ENCODE results near the gene CDV3.

CDV3 gene

GRCh38 chr3:133568294-133569014 is 5.0 kb upstream of the CDV3 start:
- DNase-seq (ENCODE audit: low read depth, low spot score), result no peak

- DNase-seq (ENCODE audit: low read depth, low spot score), result no peak
Measured at GRCh38 chr3:133570139-133570936, 3.1 kb upstream of the CDV3 start.

DNA sequence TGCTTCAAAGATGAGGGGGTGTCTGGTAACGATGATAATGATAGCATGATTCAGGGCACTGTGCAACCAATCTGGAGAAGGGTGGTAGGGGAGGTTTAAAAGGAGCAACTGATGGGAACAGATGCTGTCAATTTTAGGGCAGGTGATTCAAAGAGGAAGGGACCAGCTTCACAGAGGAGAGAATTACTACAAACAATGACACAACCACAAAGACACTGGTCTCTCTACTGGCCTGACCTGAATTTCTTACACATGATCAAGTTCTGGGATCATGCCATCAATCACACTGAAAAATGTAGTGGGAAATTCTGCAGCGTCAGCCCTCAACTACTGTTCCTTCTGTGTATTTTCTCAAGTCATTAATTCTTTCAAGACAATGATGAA is 2.6 kb upstream of the CDV3 start:
- DNase-seq (ENCODE audit: low read depth, low spot score), result no peak

DNA sequence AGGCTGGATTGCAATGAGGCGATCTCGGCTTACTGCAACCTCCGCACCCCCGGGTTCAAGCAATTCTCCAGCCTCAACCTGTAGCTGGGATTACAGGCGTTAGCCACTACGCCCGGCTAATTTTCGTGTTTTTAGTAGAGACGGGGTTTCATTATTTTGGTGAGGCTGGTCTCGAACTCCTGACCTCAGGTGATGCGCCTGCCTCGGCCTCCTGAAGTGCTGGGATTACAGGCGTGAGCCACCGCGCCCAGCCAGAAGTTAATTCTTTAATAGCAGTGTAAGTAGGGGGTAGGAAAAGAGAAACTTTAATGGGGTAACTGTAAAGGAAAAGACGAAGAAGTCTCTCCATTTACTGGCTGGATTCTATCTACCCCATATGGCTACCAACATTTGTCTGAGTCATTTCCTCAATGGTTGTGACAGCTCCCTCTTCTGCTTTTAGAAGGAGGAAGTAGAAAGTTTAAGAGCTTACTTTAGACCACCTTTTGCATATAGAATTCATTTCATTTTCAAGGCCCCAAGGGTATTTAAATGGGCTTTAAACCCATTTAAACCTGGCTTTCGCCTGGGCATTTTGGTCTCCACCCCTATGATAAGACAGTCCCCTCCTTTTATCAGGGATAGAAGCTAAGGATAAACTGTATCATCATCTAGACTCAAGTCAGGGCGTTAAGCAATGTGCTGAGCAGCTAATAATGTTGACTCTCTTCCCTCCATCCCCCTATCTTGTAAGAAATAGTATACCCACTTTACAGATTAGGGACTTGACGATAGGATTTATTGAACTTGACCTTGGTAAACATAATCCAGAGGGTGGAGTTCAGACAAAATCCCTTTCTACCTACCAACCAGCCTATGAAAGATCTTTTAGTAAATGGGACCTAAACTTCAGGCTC is 1.1 kb upstream of the CDV3 start:
- DNase-seq (ENCODE audit: low read depth, low spot score), result no peak

DNA sequence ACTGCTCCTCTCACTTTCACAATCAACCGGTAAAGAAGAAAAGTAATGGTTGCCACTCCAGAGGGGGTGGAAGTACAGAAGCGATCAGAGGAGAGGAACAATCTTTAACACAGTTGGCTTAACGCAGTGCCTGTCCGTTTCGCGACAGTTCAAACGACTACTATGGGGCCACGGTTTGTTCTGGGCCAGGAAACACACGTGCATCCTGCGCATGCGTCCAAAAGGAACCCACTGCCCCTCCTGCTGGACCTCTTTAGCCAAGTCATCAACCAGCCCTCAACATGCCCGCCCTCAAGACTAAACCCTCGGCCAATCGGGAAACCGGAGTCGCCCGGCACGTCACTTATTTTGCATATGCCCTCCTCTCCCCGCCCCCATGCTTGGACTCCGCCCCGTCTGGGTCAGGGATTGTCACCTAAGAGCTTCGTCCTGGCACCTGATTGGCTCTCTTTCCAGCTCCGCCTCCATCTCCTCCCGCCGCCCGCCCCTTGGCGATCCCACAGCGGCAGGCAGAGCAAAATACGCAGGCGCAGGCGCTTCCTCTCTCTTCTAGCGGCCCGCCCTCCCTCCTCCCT is 345 bp upstream of the CDV3 start:
- peak; percentile 100 for DNase-seq (ENCODE audit: low read depth, low spot score)

DNA sequence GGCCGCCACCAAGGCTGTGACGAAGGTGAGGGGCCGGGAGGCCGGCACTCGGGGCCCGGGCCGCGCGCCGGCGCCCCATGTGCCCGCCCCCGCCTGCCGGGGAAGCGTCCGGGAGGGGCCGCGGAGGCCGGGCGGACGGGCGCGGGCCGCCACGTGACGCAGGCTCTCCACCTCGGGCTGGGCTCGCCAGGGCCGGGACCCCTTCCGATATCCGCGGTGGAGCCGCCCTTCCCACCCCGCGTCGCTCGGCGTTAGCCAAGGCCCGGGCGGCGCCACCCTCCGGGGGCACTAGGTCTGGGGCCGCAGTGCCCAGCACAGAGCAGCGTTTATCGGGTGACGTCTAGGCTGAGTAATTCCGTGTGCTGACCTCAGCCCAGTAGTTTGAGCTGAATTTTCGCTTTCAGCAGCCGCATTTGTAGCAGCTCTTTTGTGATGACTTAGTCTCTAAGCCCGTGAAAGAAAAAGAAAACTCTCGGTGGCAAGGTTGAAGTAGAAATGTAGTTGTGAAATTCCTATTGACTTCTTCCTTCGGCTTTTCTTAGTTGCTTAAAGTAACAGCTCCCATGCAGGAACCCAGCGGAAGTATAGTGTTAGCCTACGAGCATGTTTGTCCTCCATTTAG is 885 bp downstream of the CDV3 start:
- DNase-seq (ENCODE audit: low read depth, low spot score), result no peak

- no peak for DNase-seq (ENCODE audit: low read depth, low spot score)
Measured at GRCh38 chr3:133575086-133575485, 1.6 kb downstream of the CDV3 start.

- no peak for DNase-seq (ENCODE audit: low read depth, low spot score)
Measured at GRCh38 chr3:133576169-133576568, 2.7 kb downstream of the CDV3 start.

DNA sequence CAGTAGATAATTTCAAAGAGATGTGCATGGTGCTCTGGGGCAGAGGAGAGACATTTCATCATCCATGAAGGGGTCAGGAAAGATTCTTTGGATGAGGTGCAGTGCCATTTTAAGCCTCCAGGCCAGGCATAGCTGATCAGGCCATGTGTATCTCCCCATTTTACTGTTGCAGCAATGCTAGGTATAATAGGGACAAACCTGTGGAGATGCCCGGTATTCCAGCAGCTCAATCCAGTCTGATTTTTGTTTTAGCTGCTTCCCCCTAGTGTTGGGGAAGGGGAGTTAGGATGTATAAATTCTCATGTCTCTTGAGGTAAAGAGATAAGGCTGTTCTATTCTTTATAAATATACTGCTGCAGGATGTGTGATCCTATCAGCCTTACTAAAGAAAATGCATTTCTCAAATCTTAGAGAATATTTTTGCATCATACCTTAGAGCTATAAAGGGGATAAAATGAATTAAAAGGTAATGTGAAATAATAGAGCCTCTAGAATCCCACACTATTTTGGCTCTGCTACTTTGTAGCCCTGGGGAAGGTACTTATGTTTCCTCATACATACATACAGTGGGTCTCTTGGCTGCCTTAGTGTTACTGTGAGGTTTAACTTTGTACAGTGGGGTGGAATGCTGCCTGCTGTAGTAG is 5.2 kb downstream of the CDV3 start:
- DNase-seq (ENCODE audit: low read depth, low spot score), result no peak

DNA sequence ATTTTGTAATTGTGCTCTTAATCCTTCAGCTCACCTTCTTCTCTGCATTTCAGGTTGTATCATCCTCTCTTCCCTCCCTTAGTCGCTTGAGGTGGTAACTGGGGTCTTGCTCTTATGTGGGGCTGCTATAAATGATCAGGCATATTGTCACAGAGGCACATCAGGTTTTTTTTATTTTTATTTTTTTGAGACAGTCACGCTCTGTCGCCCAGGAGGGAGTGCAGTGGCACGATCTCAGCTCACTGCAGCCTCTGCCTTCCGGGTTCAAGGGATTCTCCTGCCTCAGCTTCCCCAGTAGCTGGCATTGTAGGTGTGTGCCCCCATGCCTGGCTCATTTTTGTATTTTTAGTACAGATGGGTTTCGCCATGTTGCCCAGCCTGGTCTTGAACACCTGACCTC is 9.9 kb downstream of the CDV3 start:
- no peak for DNase-seq (ENCODE audit: low read depth, low spot score)

GRCh38 chr3:133588035-133588434 is 14.5 kb downstream of the CDV3 start:
- no peak for DNase-seq (ENCODE audit: low read depth, low spot score)

DNA sequence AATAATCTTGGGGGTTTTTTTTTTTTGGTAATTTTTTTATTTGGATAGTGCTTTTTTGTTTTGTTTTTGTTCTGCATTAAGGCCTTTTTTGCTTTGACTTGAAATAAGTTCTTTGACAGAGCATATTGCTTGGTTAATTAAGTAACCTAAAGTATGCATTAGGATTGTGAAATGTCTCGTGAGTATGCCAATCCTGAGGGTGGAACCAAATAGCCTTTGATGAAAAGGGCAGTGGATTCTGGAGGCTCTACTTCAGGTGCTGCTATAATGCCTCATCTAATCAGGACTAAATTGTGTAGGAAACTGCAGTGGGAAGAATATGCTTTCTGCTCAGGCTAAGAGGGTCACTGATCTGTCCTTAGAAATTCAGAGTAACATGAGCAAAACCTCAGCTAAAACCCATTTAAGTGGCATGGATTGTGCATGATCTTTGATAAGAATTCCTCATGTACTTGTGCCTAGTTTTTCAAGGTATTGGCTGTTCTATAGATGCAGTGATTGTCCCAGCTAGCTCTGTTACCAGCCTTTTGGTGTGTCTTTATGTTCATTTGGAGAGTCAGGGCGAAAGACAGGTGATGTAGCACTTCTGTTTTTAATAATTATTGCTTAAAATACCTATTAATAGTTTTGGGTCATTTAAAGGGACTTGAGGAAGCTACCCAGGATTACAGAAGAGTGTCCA is 15.4 kb downstream of the CDV3 start:
- DNase-seq (ENCODE audit: low read depth, low spot score), result no peak

DNA sequence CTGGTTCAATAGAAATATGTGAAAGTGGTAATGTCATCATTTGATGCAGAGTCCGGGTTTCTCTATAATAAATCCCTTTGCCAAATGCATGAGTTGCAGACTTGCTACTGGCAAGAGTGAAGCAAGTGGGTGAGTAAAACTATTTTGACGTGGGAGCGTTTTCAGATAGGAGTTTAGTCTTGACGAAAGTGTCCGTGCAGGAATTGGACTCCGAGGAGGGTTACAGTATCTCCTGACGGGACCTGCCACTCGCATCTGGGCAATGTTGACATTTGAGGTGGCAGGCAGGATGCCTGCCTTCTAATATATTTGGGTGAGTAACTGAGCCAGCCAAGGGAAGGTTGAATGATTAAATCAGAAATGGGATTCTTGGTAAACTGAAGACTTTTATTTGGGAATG is 16.0 kb downstream of the CDV3 start:
- no peak for DNase-seq (ENCODE audit: low read depth, low spot score)

DNA sequence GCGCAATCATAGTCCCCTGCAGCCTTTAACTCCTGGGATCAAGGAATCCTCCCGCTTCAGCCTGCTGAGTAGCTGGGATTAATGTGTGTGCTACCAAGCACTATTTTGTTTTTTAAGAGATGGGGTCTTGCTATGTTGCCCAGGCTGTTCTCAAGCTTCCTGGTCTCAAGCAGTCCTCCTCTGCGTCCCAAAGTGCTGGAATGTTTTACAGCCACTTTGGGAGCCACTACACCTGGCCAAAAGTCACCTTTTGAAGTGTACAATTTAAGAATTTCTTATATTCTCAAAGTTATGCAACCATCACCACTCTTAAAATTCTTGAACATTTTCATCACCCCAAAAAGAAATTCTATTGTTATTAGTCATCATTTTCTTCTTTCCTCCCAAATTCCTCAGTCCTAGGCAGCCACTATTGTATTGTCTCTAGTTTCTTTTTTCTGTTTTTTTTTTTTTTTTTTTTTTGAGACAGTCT is 17.8 kb downstream of the CDV3 start:
- no peak for DNase-seq (ENCODE audit: low read depth, low spot score)

DNA sequence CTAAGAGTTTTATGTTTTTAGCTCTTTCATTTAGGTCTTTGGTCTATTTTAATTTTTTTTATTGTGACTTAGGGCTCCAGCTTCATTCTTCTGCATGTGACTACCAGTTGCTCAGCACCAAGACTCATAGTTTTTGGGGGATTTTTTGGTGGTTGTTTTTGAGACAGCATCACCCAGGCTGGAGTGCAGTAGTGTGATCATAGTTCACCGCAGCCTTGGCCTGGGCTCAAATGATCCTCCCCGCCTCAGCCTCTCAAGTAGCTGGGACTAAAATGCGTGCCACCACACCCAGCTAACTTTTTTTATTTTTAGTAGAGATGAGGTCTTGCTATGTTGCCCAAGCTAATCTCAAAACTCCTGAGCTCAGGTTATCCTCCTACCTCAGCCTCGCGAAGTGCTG is 19.4 kb downstream of the CDV3 start:
- no peak for DNase-seq (ENCODE audit: low read depth, low spot score)

DNA sequence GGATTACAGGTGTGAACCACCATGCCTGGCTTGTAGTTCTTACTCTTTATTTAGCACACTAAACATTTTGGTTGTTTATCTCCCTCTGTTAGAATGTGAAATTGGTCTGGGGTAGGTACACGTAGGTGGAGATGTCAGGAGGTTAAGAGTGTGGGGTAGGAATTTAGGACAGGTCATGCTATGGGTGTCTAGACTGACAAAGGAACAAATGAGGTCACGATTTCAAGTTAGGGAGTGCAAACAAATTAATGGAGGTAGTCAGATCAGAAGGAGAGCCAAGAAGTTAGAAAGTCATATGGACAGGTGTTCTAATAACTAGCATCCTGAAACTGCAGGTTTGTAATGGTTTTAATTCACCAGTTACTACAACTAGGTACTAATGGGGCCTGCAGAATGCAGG is 19.8 kb downstream of the CDV3 start:
- DNase-seq (ENCODE audit: low read depth, low spot score), result no peak

DNA sequence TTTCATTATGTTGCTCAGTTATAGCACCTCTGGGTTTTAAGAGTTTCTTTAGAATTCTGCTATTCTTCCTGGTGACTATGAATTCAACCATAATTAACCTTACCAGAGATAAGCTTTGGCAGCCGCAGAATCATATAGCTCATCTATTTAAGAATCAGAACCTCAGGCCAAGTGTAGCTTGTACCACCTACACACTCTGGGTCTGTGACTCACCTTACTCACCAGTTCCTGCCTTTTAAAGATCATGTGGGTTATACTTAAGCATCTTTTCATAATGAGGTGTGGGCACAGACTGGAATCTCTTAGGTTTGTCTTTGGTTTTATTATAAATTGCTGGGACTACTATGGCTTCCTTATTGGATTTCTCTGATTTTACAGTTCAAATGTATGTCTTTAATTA is 21.9 kb downstream of the CDV3 start:
- DNase-seq (ENCODE audit: low read depth, low spot score), result no peak

DNA sequence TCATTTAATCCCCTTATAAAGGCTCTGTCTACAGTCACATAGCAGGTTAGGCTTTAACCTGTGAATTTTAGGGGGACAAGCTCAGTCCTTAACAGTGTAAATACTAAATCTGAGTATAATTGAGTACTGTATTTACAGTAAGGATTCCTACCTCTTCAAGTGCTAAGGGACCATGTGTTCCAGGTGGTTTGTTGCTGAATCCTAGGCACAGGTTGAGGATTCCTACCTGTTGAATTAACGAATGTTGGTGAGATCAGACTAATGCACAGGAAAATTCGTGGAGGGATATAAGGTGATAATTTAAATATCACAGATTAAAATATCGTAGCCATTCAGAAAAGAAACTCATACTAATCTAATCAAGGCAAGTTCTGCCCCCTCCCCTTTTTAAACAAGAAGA is 24.9 kb downstream of the CDV3 start:
- no peak for DNase-seq (ENCODE audit: low read depth, low spot score)

GRCh38 chr3:133599280-133599679 is 25.8 kb downstream of the CDV3 start:
- DNase-seq (ENCODE audit: low read depth, low spot score), result no peak

- DNase-seq (ENCODE audit: low read depth, low spot score), result no peak
Measured at GRCh38 chr3:133600572-133601081, 27.1 kb downstream of the CDV3 start.
